Stimulated activated naive CD8-positive, alpha-beta T cell treated with anti-CD3 and anti-CD28 coated beads, Interleukin-15, amount 100 ng/mL, for 72 hours (primary cell): ENCODE measurements around the gene DYNLRB1.
A peak's percentile ranks its signal among the peaks of the same experiment; 100 is the strongest.

ENCODE experiments used
- ATAC-seq: fragments of 150-1000 bp; cut with Tn5 transposase; 2 replicates; pipeline ENCODE4 v1.10.0; 2021; ENCODE audit warnings: mild to moderate bottlenecking, moderate library complexity
- DNase-seq, 2 donors: peaks; one replicate each; pipeline ENCODE4 v3.0.0; 2021 to 2022
- H3K27ac Mint-ChIP-seq, 2 donors: one replicate each; pipeline ENCODE4 v1.8.0; 2022; ENCODE audit warnings: mild to moderate bottlenecking in 2 of 2, mixed read lengths in 2 of 2, moderate library complexity in 2 of 2
- H3K27me3 Mint-ChIP-seq: one replicate; pipeline ENCODE4 v1.8.0; 2022; ENCODE audit warnings: mixed read lengths
- H3K4me1 Mint-ChIP-seq: one replicate; pipeline ENCODE4 v1.8.0; 2022; ENCODE audit warnings: mild to moderate bottlenecking, mixed read lengths
- H3K4me3 Mint-ChIP-seq, 2 donors: one replicate each; pipeline ENCODE4 v1.8.0; 2022; ENCODE audit warnings: mild to moderate bottlenecking in 2 of 2, mixed read lengths in 2 of 2, moderate library complexity in 1 of 2
- H3K9me3 Mint-ChIP-seq, 2 donors: one replicate each; pipeline ENCODE4 v1.8.0; 2022; ENCODE audit warnings: mixed read lengths in 2 of 2

DYNLRB1 gene

GRCh38 chr20:34571753-34572152 is 55.5 kb downstream of the DYNLRB1 start:
- Mint-ChIP-seq H3K4me3 (no peak overlapping the region), H3K27ac (peak overlapping the region in 1 of 2 donors; percentile 81), H3K27me3 (no peaks in the 10 kb centered on the region), H3K9me3 (no peaks in the 10 kb centered on the region), H3K4me1 (peaks cover 12% of the 10 kb centered on the region)
- ATAC-seq (no peak), DNase-seq (no peak)

GRCh38 chr20:34573541-34574300 is 57.5 kb downstream of the DYNLRB1 start:
- Mint-ChIP-seq H3K4me3 (no peak overlapping the region), H3K9me3 (no peaks in the 10 kb centered on the region), H3K27me3 (no peaks in the 10 kb centered on the region), H3K4me1 (peaks cover 12% of the 10 kb centered on the region), H3K27ac (peak overlapping the region in 1 of 2 donors; percentile 65)
- no peak for ATAC-seq
- DNase-seq = no peak

GRCh38 chr20:34574426-34574825 is 58.2 kb downstream of the DYNLRB1 start:
- no peak overlapping the region for H3K4me3 Mint-ChIP-seq
- H3K9me3 Mint-ChIP-seq = no peaks in the 10 kb centered on the region
- peaks cover 12% of the 10 kb centered on the region for H3K4me1 Mint-ChIP-seq
- DNase-seq (no peak), ATAC-seq (no peak)
- H3K27me3 Mint-ChIP-seq = no peaks in the 10 kb centered on the region
- H3K27ac Mint-ChIP-seq = peak overlapping the region; percentile 23 to 55

- no peak overlapping the region for H3K4me3 Mint-ChIP-seq
- no peak for ATAC-seq
- no peaks in the 10 kb centered on the region for H3K27me3 Mint-ChIP-seq
- no peak for DNase-seq
- H3K4me1 Mint-ChIP-seq = peaks cover 14% of the 10 kb centered on the region
- H3K27ac Mint-ChIP-seq = peak overlapping the region; percentile 23 to 55
- H3K9me3 Mint-ChIP-seq = no peaks in the 10 kb centered on the region
Observed at GRCh38 chr20:34574861-34575260, 58.6 kb downstream of the DYNLRB1 start.

GRCh38 chr20:34575271-34575670 is 59.0 kb downstream of the DYNLRB1 start:
- H3K27ac Mint-ChIP-seq = no peak overlapping the region

GRCh38 chr20:34575756-34576155 is 59.5 kb downstream of the DYNLRB1 start:
- DNase-seq (no peak), ATAC-seq (no peak)
- Mint-ChIP-seq H3K9me3 (no peaks in the 10 kb centered on the region), H3K27ac (peak overlapping the region in 1 of 2 donors; percentile 91), H3K27me3 (no peaks in the 10 kb centered on the region), H3K4me3 (no peak overlapping the region), H3K4me1 (peaks cover 20% of the 10 kb centered on the region)

More at GRCh38 chr20:34575271-34575670, 59.0 kb downstream of the DYNLRB1 start:
- H3K4me3 Mint-ChIP-seq = no peak overlapping the region
- H3K9me3 Mint-ChIP-seq = no peaks in the 10 kb centered on the region
- no peaks in the 10 kb centered on the region for H3K27me3 Mint-ChIP-seq
- DNase-seq = no peak
- peaks cover 18% of the 10 kb centered on the region for H3K4me1 Mint-ChIP-seq
- ATAC-seq = no peak

GRCh38 chr20:34577061-34577460 is 60.8 kb downstream of the DYNLRB1 start:
- Mint-ChIP-seq H3K27ac (no peak overlapping the region), H3K4me3 (no peak overlapping the region), H3K4me1 (peaks cover 21% of the 10 kb centered on the region), H3K9me3 (no peaks in the 10 kb centered on the region), H3K27me3 (no peaks in the 10 kb centered on the region)
- ATAC-seq = no peak
- no peak for DNase-seq

GRCh38 chr20:34578025-34578424 is 61.8 kb downstream of the DYNLRB1 start:
- Mint-ChIP-seq H3K9me3 (no peaks in the 10 kb centered on the region), H3K27me3 (no peaks in the 10 kb centered on the region), H3K4me1 (peaks cover 27% of the 10 kb centered on the region), H3K27ac (no peak overlapping the region), H3K4me3 (no peak overlapping the region)
- DNase-seq (no peak), ATAC-seq (no peak)

GRCh38 chr20:34578521-34578920 is 62.3 kb downstream of the DYNLRB1 start:
- Mint-ChIP-seq H3K27me3 (no peaks in the 10 kb centered on the region), H3K4me3 (no peak overlapping the region), H3K9me3 (no peaks in the 10 kb centered on the region), H3K4me1 (peaks cover 27% of the 10 kb centered on the region), H3K27ac (no peak overlapping the region)
- DNase-seq (no peak), ATAC-seq (no peak)

GRCh38 chr20:34579191-34579978 is 63.2 kb downstream of the DYNLRB1 start:
- Mint-ChIP-seq H3K27ac (peak overlapping the region in 1 of 2 donors; percentile 40), H3K4me1 (peaks cover 27% of the 10 kb centered on the region), H3K27me3 (no peaks in the 10 kb centered on the region), H3K9me3 (no peaks in the 10 kb centered on the region), H3K4me3 (no peak overlapping the region)
- DNase-seq = no peak
- no peak for ATAC-seq

GRCh38 chr20:34579979-34580940 is 64.0 kb downstream of the DYNLRB1 start:
- Mint-ChIP-seq H3K27ac (peak overlapping the region; percentile 65 to 92), H3K4me3 (no peak overlapping the region), H3K4me1 (peaks cover 27% of the 10 kb centered on the region), H3K27me3 (no peaks in the 10 kb centered on the region), H3K9me3 (no peaks in the 10 kb centered on the region)
- DNase-seq (peak in 1 of 2 donors; percentile 29), ATAC-seq (peak; percentile 47)

- H3K27me3 Mint-ChIP-seq = no peaks in the 10 kb centered on the region
- peak overlapping the region in 1 of 2 donors; percentile 39 for H3K4me3 Mint-ChIP-seq
- H3K27ac Mint-ChIP-seq = peak overlapping the region; percentile 91 to 92
- peaks cover 27% of the 10 kb centered on the region for H3K4me1 Mint-ChIP-seq
- H3K9me3 Mint-ChIP-seq = no peaks in the 10 kb centered on the region
- peak; percentile 24 to 78 for DNase-seq
- peak; percentile 96 for ATAC-seq
Observed at GRCh38 chr20:34581341-34582184, 65.3 kb downstream of the DYNLRB1 start.

- Mint-ChIP-seq H3K4me3 (peak overlapping the region in 1 of 2 donors; percentile 19), H3K9me3 (no peaks in the 10 kb centered on the region), H3K4me1 (peaks cover 27% of the 10 kb centered on the region), H3K27ac (peak overlapping the region; percentile 91 to 92), H3K27me3 (no peaks in the 10 kb centered on the region)
- ATAC-seq (no peak), DNase-seq (no peak)
Observed at GRCh38 chr20:34582221-34582620, 66.0 kb downstream of the DYNLRB1 start.

- DNase-seq (no peak), ATAC-seq (no peak)
- H3K9me3 Mint-ChIP-seq = no peaks in the 10 kb centered on the region
- H3K4me3 Mint-ChIP-seq = no peak overlapping the region
- H3K4me1 Mint-ChIP-seq = peaks cover 27% of the 10 kb centered on the region
- H3K27me3 Mint-ChIP-seq = no peaks in the 10 kb centered on the region
- no peak overlapping the region for H3K27ac Mint-ChIP-seq
Observed at GRCh38 chr20:34582911-34583310, 66.7 kb downstream of the DYNLRB1 start.
